ENCODE measurements around the gene PTPN2. TPM values are rescaled to one million over a fixed set of nuclear protein-coding genes. Genes with fewer than 3 reads are reported as not detected.

PTPN2 gene
- total RNA-seq, 1 donor from 2014 or later: 25.9 TPM

- Histone ChIP-seq H4K20me1 (ENCODE audit: insufficient read depth, low read length) (peaks cover 41% of the 10 kb centered on the region), H3K4me2 (ENCODE audit: low read length) (peak overlapping the region; percentile 15), H3K27me3 (ENCODE audit: insufficient read depth, low read length) (no peaks in the 10 kb centered on the region), H3K4me1 (ENCODE audit: insufficient read depth, low read length) (peaks cover 5% of the 10 kb centered on the region), H2AFZ (ENCODE audit: low read depth, low read length) (no peak overlapping the region), H3K27ac (ENCODE audit: low read depth, low read length) (no peak overlapping the region), H3K9me3 (ENCODE audit: insufficient read depth, low read depth, low read length) (no peaks in the 10 kb centered on the region), H3K36me3 (ENCODE audit: insufficient read depth, low read length) (no peaks in the 10 kb centered on the region), H3K9ac (ENCODE audit: low read length) (no peak overlapping the region), H3K79me2 (ENCODE audit: insufficient read depth, low read length) (peaks cover 62% of the 10 kb centered on the region), H3K4me3 (ENCODE audit: insufficient read depth, low read depth, low read length) (no peak overlapping the region)
- H3K27me3 Mint-ChIP-seq (ENCODE audit: low read depth, unreplicated experiment): no peaks in the 10 kb centered on the region
- H3K9me3 Mint-ChIP-seq (ENCODE audit: unreplicated experiment): no peaks in the 10 kb centered on the region
- no peak for TF ChIP-seq CTCF (IDR thresholded peaks at IDR 0.05; ENCODE audit: insufficient read depth, low read depth, low read length)
- TF ChIP-seq EZH2 (IDR thresholded peaks at IDR 0.05; ENCODE audit: insufficient read depth, low read length): no peak
- no peaks in the 10 kb centered on the region for H3K36me3 Mint-ChIP-seq (ENCODE audit: low read depth, unreplicated experiment)
- peaks cover 17% of the 10 kb centered on the region for H3K4me1 Mint-ChIP-seq (ENCODE audit: low read depth, unreplicated experiment)
- DNase-seq (ENCODE audit: low read depth) (peak; percentile 36), FAIRE-seq (no peak)
- H3K4me3 Mint-ChIP-seq (ENCODE audit: unreplicated experiment): no peak overlapping the region
- peak overlapping the region; percentile 47 for H3K27ac Mint-ChIP-seq (ENCODE audit: unreplicated experiment)
Observed at GRCh38 chr18:12862467-12862866, 21.6 kb downstream of the PTPN2 start.

- H3K79me2 ChIP-seq (ENCODE audit: insufficient read depth, low read length): peaks cover 62% of the 10 kb centered on the region
- H3K9me3 ChIP-seq (ENCODE audit: insufficient read depth, low read depth, low read length): no peaks in the 10 kb centered on the region
- H3K4me2 ChIP-seq (ENCODE audit: low read length): no peak overlapping the region
- H3K27me3 ChIP-seq (ENCODE audit: insufficient read depth, low read length): no peaks in the 10 kb centered on the region
- no peaks in the 10 kb centered on the region for H3K36me3 Mint-ChIP-seq (ENCODE audit: low read depth, unreplicated experiment)
- H3K4me1 Mint-ChIP-seq (ENCODE audit: low read depth, unreplicated experiment): peaks cover 17% of the 10 kb centered on the region
- no peak overlapping the region for H2AFZ ChIP-seq (ENCODE audit: low read depth, low read length)
- no peak for DNase-seq (ENCODE audit: low read depth)
- H3K27me3 Mint-ChIP-seq (ENCODE audit: low read depth, unreplicated experiment): no peaks in the 10 kb centered on the region
- no peaks in the 10 kb centered on the region for H3K9me3 Mint-ChIP-seq (ENCODE audit: unreplicated experiment)
- H3K4me3 Mint-ChIP-seq (ENCODE audit: unreplicated experiment): no peak overlapping the region
- H4K20me1 ChIP-seq (ENCODE audit: insufficient read depth, low read length): peaks cover 39% of the 10 kb centered on the region
- no peak overlapping the region for H3K27ac ChIP-seq (ENCODE audit: low read depth, low read length)
- no peaks in the 10 kb centered on the region for H3K36me3 ChIP-seq (ENCODE audit: insufficient read depth, low read length)
- H3K4me3 ChIP-seq (ENCODE audit: insufficient read depth, low read depth, low read length): no peak overlapping the region
- no peak for FAIRE-seq
- peaks cover 5% of the 10 kb centered on the region for H3K4me1 ChIP-seq (ENCODE audit: insufficient read depth, low read length)
- H3K27ac Mint-ChIP-seq (ENCODE audit: unreplicated experiment): no peak overlapping the region
- TF ChIP-seq CTCF (IDR thresholded peaks at IDR 0.05; ENCODE audit: insufficient read depth, low read depth, low read length) (no peak), EZH2 (IDR thresholded peaks at IDR 0.05; ENCODE audit: insufficient read depth, low read length) (no peak)
- no peak overlapping the region for H3K9ac ChIP-seq (ENCODE audit: low read length)
Observed at GRCh38 chr18:12861637-12862036, 22.4 kb downstream of the PTPN2 start.

GRCh38 chr18:12860530-12860929 lies 23.5 kb downstream of the PTPN2 start:
- Histone ChIP-seq H3K4me1 (ENCODE audit: insufficient read depth, low read length) (peaks cover 5% of the 10 kb centered on the region), H3K79me2 (ENCODE audit: insufficient read depth, low read length) (peaks cover 57% of the 10 kb centered on the region), H3K27ac (ENCODE audit: low read depth, low read length) (no peak overlapping the region), H3K9ac (ENCODE audit: low read length) (no peak overlapping the region), H4K20me1 (ENCODE audit: insufficient read depth, low read length) (peaks cover 42% of the 10 kb centered on the region), H3K4me3 (ENCODE audit: insufficient read depth, low read depth, low read length) (no peak overlapping the region), H3K36me3 (ENCODE audit: insufficient read depth, low read length) (no peaks in the 10 kb centered on the region), H3K27me3 (ENCODE audit: insufficient read depth, low read length) (no peaks in the 10 kb centered on the region), H3K9me3 (ENCODE audit: insufficient read depth, low read depth, low read length) (no peaks in the 10 kb centered on the region), H2AFZ (ENCODE audit: low read depth, low read length) (no peak overlapping the region), H3K4me2 (ENCODE audit: low read length) (no peak overlapping the region)
- Mint-ChIP-seq H3K4me1 (ENCODE audit: low read depth, unreplicated experiment) (peaks cover 17% of the 10 kb centered on the region), H3K27me3 (ENCODE audit: low read depth, unreplicated experiment) (no peaks in the 10 kb centered on the region), H3K4me3 (ENCODE audit: unreplicated experiment) (no peak overlapping the region), H3K27ac (ENCODE audit: unreplicated experiment) (no peak overlapping the region), H3K36me3 (ENCODE audit: low read depth, unreplicated experiment) (peaks cover 6% of the 10 kb centered on the region), H3K9me3 (ENCODE audit: unreplicated experiment) (no peaks in the 10 kb centered on the region)
- DNase-seq (ENCODE audit: low read depth) (no peak), FAIRE-seq (no peak)
- no peak for TF ChIP-seq EZH2 (IDR thresholded peaks at IDR 0.05; ENCODE audit: insufficient read depth, low read length)
- no peak for TF ChIP-seq CTCF (IDR thresholded peaks at IDR 0.05; ENCODE audit: insufficient read depth, low read depth, low read length)

All from astrocyte (in vitro differentiated cells and primary cell).